Aorta (tissue), 5 donors: Measurements from ENCODE around the gene TARDBP. TPM values are rescaled to one million over a fixed set of nuclear protein-coding genes. Genes with fewer than 3 reads are reported as not detected.
"Not testable (repeated sequence)": the region's sequence is repeated elsewhere in the genome, so short reads cannot be mapped to it uniquely, and the experiment has no call there.

Experiments used
- ATAC-seq: fragments of 200-7000 bp; cut with Tn5 transposase; one replicate; pipeline ENCODE4 v1.9.1; 2022; ENCODE audit warnings: moderate library complexity; ENCODE audit not compliant: low FRiP score
- DNase-seq, 2 donors: peaks; one replicate each; pipeline ENCODE4 v3.0.0-alpha.2; 2020
- H3K27ac ChIP-seq, 2 donors: one replicate each; pipeline ENCODE4 v1.5.1; 2013; ENCODE audit warnings: low read length in 2 of 2, mild to moderate bottlenecking in 2 of 2, moderate library complexity in 2 of 2, control low read depth in 1 of 2, inconsistent platforms in 1 of 2, low read depth in 1 of 2
- H3K27me3 ChIP-seq, 2 donors: one replicate each; pipeline ENCODE4 v1.6.1; 2013; ENCODE audit warnings: control low read depth in 1 of 2, low read length in 1 of 2, mild to moderate bottlenecking in 1 of 2, moderate library complexity in 1 of 2; ENCODE audit not compliant: insufficient read depth in 2 of 2, control insufficient read depth in 1 of 2
- H3K36me3 ChIP-seq, 2 donors: one replicate each; pipeline ENCODE4 v1.6.1; 2013; ENCODE audit warnings: control low read depth in 1 of 2, low read length in 1 of 2, mild to moderate bottlenecking in 1 of 2; ENCODE audit not compliant: insufficient read depth in 2 of 2, control insufficient read depth in 1 of 2
- H3K4me1 ChIP-seq, 2 donors: one replicate each; pipeline ENCODE4 v1.6.1; 2013; ENCODE audit warnings: low read length in 2 of 2, control low read depth in 1 of 2, mild to moderate bottlenecking in 1 of 2, moderate library complexity in 1 of 2; ENCODE audit not compliant: insufficient read depth in 2 of 2, control insufficient read depth in 1 of 2
- H3K4me3 ChIP-seq, 2 donors: one replicate each; pipeline ENCODE4 v1.5.1; 2013; ENCODE audit warnings: low read length in 2 of 2, control low read depth in 1 of 2, mild to moderate bottlenecking in 1 of 2
- H3K9me3 ChIP-seq: one replicate; pipeline ENCODE4 v1.6.1; 2013; ENCODE audit warnings: mild to moderate bottlenecking, low read length; ENCODE audit not compliant: control insufficient read depth
- WGBS, 2 donors: extraction: QIAGEN DNeasy Blood & Tissue Kit; methylation state at CpG; one replicate each; pipeline ENCODE4 v1.1.7; 2013; 5-methylcytosine and 5-hydroxymethylcytosine counted together
- intact Hi-C, 2 donors: fragments of 100-400 bp; cut with DNase I; formaldehyde crosslinking; loops; one replicate each; pipeline versions ENCODE4 v1.14.2 to v1.15.0; 2022
- polyA plus RNA-seq, 2 donors: library from polyadenylated mRNA; stranded (reverse); fragments of 200-250 nt; gene quantifications; one replicate each; pipeline ENCODE4 v1.2.3, GENCODE V29; 2013
- total RNA-seq, 2 donors: library from RNA; stranded (reverse); fragmentation: NEBNext Ultra II Directional; extraction: Animal tissue kit (Norgen Biotek cat#: 25700); gene quantifications; one replicate each; pipeline ENCODE4 v1.2.1, GENCODE V29; 2021
- donor health status: healthy with polysubstance abuse.
- donor health status: Bipolar disorder and iron deficiency.
- donor health status: DM: no; HTN: no; CAD: no.
- donor health status: DM: no; HTN: no; CAD: no.
- donor health status: DM: yes; HTN: yes; CAD: no.

TARDBP gene
- total and polyA plus RNA-seq, 4 donors, result 124 to 131 (median 127) TPM

- H3K4me1 ChIP-seq, result no peaks in the 10 kb centered on the region
- H3K4me3 ChIP-seq, result no peak overlapping the region
- no peak overlapping the region for H3K27ac ChIP-seq
- H3K27me3 ChIP-seq, result no peaks in the 10 kb centered on the region
- intact Hi-C loops, result no loop called here
- no peaks in the 10 kb centered on the region for H3K9me3 ChIP-seq
- 96% methylated on average over 14 of the region's 14 CpGs for WGBS, 2 donors
- peak in 1 of 2 donors; percentile 30 for DNase-seq
- no peak for ATAC-seq
- peaks cover 2 to 7% of the 10 kb centered on the region in 2 donors for H3K36me3 ChIP-seq
Observed at GRCh38 chr1:11058026-11058425, 45.6 kb downstream of the TARDBP start.

DNA sequence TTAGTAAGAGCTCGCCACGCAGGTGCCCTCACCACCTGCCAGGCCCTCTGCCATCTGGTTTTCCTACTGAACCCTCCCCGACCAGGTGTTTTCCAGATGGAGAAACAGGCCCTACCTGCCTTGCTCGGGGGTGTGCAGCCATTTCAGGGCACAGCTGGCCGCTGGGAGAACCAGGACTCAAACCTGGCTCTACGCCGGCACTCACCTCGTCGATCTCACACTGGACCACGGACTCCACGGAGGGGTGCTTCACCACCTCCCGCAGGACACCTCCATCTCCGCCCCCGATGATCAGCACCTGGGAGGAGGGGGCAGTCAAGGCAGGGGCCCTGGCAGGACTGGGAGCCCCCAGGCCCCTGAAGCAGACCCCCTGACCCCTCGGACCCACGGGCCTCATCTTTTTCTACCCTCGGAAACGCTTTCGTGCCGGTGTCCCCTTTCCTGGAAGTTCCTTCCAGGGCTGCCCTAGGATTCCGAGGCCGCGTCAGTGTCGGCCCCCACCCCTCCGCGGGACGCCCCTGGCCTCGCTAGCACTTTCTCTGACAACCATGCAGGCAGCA is 46.2 kb downstream of the TARDBP start:
- peak in 1 of 2 donors; percentile 71 for DNase-seq
- WGBS, 2 donors, result 51 to 55% methylated on average over 26 to 28 of the region's 28 CpGs
- ATAC-seq, result no peak
- intact Hi-C loops, result no loop called here
- peaks cover 2 to 7% of the 10 kb centered on the region in 2 donors for H3K36me3 ChIP-seq
- peak overlapping the region in 1 of 2 donors; percentile 73 for H3K4me3 ChIP-seq
- H3K27me3 ChIP-seq, result no peaks in the 10 kb centered on the region
- no peak overlapping the region for H3K27ac ChIP-seq
- no peaks in the 10 kb centered on the region for H3K9me3 ChIP-seq
- H3K4me1 ChIP-seq, result no peaks in the 10 kb centered on the region

DNA sequence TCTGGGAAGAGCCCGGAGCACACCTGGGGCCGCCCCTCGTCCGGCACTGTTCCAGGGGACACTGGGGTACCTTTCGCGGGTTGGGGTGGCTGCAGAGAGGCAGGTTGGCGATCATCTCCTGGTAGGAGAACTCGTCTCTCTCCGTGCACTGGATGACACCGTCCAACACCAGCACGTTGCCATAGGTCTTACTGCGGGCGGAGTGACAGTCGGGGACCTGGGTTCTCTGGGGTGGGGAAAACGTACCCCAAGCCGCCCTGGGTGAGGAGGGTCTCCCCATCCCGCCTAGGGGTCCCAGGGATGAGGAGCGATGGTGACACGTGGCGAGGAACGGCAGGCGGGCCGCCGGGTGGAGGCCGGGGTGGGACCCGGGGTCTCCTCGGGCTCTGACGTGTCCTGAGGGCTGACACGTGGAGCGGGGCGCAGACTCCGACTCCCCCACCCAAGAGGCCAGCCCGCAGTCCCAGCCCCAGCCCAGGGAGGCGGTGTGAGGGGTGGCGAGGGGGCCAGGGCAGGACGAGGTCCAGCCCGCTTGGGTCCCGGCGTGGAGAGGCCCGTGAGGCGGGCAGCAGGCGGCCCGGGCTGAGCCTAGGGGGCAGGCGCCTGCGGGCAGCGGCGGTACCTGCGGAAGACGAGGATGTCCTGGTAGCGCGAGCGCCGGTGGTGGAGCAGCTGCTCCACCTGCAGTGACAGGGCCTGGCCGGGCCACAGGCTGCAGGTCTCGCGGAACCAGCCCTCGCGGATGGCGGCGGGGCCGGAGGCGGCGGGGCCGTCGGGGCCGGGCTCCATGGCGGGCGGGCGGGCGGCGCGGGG is 46.9 kb downstream of the TARDBP start:
- Histone ChIP-seq H3K27ac (no peak overlapping the region), H3K4me1 (no peaks in the 10 kb centered on the region), H3K36me3 (peaks cover 2 to 5% of the 10 kb centered on the region in 2 donors), H3K27me3 (no peaks in the 10 kb centered on the region), H3K4me3 (peak overlapping the region; percentile 69 to 73), H3K9me3 (no peaks in the 10 kb centered on the region)
- peak; percentile 4 for ATAC-seq
- peak in 1 of 2 donors; percentile 77 for DNase-seq
- WGBS, 2 donors, result 1% methylated on average over 40 to 72 of the region's 72 CpGs
- intact Hi-C loops, result no loop called here

- peaks cover 2 to 5% of the 10 kb centered on the region in 2 donors for H3K36me3 ChIP-seq
- intact Hi-C loops, result loop anchor here in 1 of 2 donors (1.0 kb wide), 1 partner anchor 23 kb away; no protein-coding TSS in a partner anchor
- H3K4me1 ChIP-seq, result no peaks in the 10 kb centered on the region
- H3K27me3 ChIP-seq, result no peaks in the 10 kb centered on the region
- ATAC-seq (peak; percentile 98), DNase-seq (peak; percentile 93 to 96)
- 1% methylated on average over 36 to 83 of the region's 83 CpGs for WGBS, 2 donors
- H3K9me3 ChIP-seq, result no peaks in the 10 kb centered on the region
- peak within 1 kb of the TSS; percentile 73 for H3K4me3 ChIP-seq
- H3K27ac ChIP-seq, result peak within 1 kb of the TSS in 1 of 2 donors; percentile 46
Observed at GRCh38 chr1:11059968-11060830, 47.7 kb downstream of the TARDBP start, which contains the start of gene SRM. Gene SRM, minus strand, starts transcription at chr1:11060018. Its CDS starts 75 bp downstream, at chr1:11059943.

DNA sequence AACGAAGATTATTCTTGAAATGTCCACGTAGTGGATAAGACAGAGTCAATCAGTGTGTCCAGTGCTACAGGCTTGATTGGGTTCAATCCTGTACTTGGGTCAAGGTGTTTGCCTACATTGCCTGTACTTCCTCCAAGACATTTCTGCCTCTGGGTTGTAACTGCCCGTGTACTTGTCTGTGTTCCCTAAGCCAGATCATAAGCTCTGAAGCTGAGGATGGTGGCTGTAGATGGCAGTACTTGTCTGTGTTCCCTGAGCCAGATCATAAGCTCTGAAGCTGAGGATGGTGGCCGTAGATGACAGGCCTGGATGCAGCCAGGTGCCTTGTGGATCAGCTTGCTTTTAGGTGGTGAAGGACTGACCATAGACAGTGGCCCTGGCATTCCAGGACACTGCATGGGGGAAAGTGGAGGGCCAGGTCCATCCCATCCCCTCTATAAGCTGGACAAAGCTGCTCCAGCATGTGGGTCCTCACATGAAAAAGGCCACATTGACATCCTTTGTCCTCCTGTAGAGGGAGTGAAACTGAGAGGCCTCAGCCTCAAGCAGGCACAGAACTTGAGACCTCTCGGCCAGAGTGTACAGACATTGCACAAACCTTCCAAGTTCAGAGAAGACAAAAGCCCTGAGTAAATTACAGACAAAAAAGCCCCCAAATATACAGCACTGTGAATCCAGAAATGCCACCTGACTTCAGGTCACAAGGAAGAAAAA is 49.4 kb downstream of the TARDBP start:
- no peak overlapping the region for H3K4me3 ChIP-seq
- H3K36me3 ChIP-seq, result peaks cover 0 to 5% of the 10 kb centered on the region in 2 donors
- no peak overlapping the region for H3K27ac ChIP-seq
- no peaks in the 10 kb centered on the region for H3K4me1 ChIP-seq
- intact Hi-C loops, result no loop called here
- ATAC-seq (no peak), DNase-seq (peak in 1 of 2 donors; percentile 33)
- WGBS, 2 donors, result 59 to 62% methylated on average over 5 of the region's 5 CpGs
- H3K27me3 ChIP-seq, result no peaks in the 10 kb centered on the region
- H3K9me3 ChIP-seq, result no peaks in the 10 kb centered on the region

GRCh38 chr1:11062965-11063401 is 50.5 kb downstream of the TARDBP start:
- intact Hi-C loops, result no loop called here
- no peaks in the 10 kb centered on the region for H3K9me3 ChIP-seq
- 68 to 73% methylated on average over 3 of the region's 3 CpGs for WGBS, 2 donors
- no peak overlapping the region for H3K27ac ChIP-seq
- no peak overlapping the region for H3K4me3 ChIP-seq
- no peaks in the 10 kb centered on the region for H3K4me1 ChIP-seq
- DNase-seq, result peak in 1 of 2 donors; percentile 16
- H3K36me3 ChIP-seq, result peaks cover 0 to 5% of the 10 kb centered on the region in 2 donors
- ATAC-seq, result no peak
- H3K27me3 ChIP-seq, result no peaks in the 10 kb centered on the region

DNA sequence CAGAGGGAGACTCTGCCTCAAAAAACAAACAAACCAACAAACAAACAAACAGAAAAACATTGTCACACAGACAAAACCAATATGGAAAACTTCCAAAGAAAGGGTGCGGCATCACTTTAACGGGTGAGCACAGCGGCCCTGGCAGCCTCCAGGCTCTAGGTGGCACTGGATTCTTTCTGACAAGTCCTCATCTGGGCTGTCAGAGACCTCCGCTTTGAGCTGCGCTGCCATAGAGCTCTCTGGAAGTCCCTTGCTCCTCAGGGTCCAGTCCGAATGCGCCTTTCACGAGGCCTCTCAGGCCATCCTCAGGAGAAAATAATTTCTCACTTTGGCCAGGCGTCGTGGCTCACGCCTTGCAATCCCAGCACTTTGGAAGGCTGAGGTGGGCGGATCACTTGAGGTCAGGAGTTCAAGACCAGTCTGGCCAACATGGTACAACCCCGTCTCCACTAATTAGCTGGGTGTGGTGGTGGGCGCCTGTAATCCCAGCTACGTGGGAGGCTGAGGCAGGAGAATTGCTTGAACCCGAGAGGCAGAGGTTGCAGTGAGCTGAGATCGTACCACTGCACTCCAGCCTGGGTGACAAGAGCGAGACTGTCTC is 51.6 kb downstream of the TARDBP start:
- H3K36me3 ChIP-seq, H3K4me1 ChIP-seq, H3K4me3 ChIP-seq, H3K27ac ChIP-seq, H3K9me3 ChIP-seq, ATAC-seq, intact Hi-C loops, H3K27me3 ChIP-seq: not testable (repeated sequence)
- WGBS, 2 donors, result 89 to 90% methylated on average over 17 to 18 of the region's 18 CpGs
- DNase-seq, result peak in 1 of 2 donors; percentile 46
